Measurements from ENCODE around the gene OR9A4. TPM values are rescaled to one million over a fixed set of nuclear protein-coding genes. Genes with fewer than 3 reads are reported as not detected.

OR9A4 gene
- total RNA-seq, 1 donor from 2014 or later, result 0.07 TPM

GRCh38 chr7:141956084-141956483 lies 39.9 kb downstream of the OR9A4 start:
- H3K9me3 Mint-ChIP-seq, result no peaks in the 10 kb centered on the region
- H3K9ac ChIP-seq, result no peak overlapping the region
- no peak overlapping the region for H3K27ac ChIP-seq
- no peaks in the 10 kb centered on the region for H3K27me3 ChIP-seq
- no peaks in the 10 kb centered on the region for H4K20me1 ChIP-seq (ENCODE audit: low read depth)
- no peaks in the 10 kb centered on the region for H3K4me1 ChIP-seq
- TF ChIP-seq EZH2 (IDR thresholded peaks at IDR 0.05), result no peak
- TF ChIP-seq EZH2phosphoT487 (IDR thresholded peaks at IDR 0.05), result no peak
- no peak for TF ChIP-seq CTCF (IDR thresholded peaks at IDR 0.05)
- no peak overlapping the region for H3K4me3 Mint-ChIP-seq
- H3K4me3 ChIP-seq, result no peak overlapping the region
- H3K27ac Mint-ChIP-seq, result no peak overlapping the region
- H3F3A ChIP-seq (ENCODE audit: low read depth), result no peaks in the 10 kb centered on the region
- H3K4me2 ChIP-seq, result no peak overlapping the region
- H3K4me1 Mint-ChIP-seq, result no peaks in the 10 kb centered on the region
- no peak overlapping the region for H2AFZ ChIP-seq (replicated peaks)
- H3K27me3 Mint-ChIP-seq (ENCODE audit: insufficient read depth, low read depth), result peaks cover 3% of the 10 kb centered on the region
- DNase-seq (ENCODE audit: low spot score), result no peak
- H3K36me3 Mint-ChIP-seq, result no peaks in the 10 kb centered on the region
- no peaks in the 10 kb centered on the region for H3K9me3 ChIP-seq (ENCODE audit: low read depth)
- no peaks in the 10 kb centered on the region for H3K79me2 ChIP-seq (ENCODE audit: low read depth)
- H3K36me3 ChIP-seq, result no peaks in the 10 kb centered on the region

- TF ChIP-seq EZH2 (IDR thresholded peaks at IDR 0.05) (no peak), CTCF (IDR thresholded peaks at IDR 0.05) (no peak), EZH2phosphoT487 (IDR thresholded peaks at IDR 0.05) (no peak)
- Mint-ChIP-seq H3K27me3 (ENCODE audit: insufficient read depth, low read depth) (peaks cover 2% of the 10 kb centered on the region), H3K27ac (no peak overlapping the region), H3K4me3 (no peak overlapping the region), H3K4me1 (peaks cover 12% of the 10 kb centered on the region), H3K36me3 (no peaks in the 10 kb centered on the region), H3K9me3 (peaks cover 6% of the 10 kb centered on the region)
- H3K4me1 ChIP-seq, result no peaks in the 10 kb centered on the region
- no peaks in the 10 kb centered on the region for H3K9me3 ChIP-seq (ENCODE audit: low read depth)
- H3K27me3 ChIP-seq, result no peaks in the 10 kb centered on the region
- no peaks in the 10 kb centered on the region for H3K79me2 ChIP-seq (ENCODE audit: low read depth)
- H4K20me1 ChIP-seq (ENCODE audit: low read depth), result no peaks in the 10 kb centered on the region
- H3K27ac ChIP-seq, result no peak overlapping the region
- no peak overlapping the region for H3K4me3 ChIP-seq
- H3F3A ChIP-seq (ENCODE audit: low read depth), result no peaks in the 10 kb centered on the region
- no peak for DNase-seq (ENCODE audit: low spot score)
- no peak overlapping the region for H3K4me2 ChIP-seq
- H3K9ac ChIP-seq, result no peak overlapping the region
- no peaks in the 10 kb centered on the region for H3K36me3 ChIP-seq
- no peak overlapping the region for H2AFZ ChIP-seq (replicated peaks)
Measured at GRCh38 chr7:141960687-141961422, 44.7 kb downstream of the OR9A4 start.

Other genes starting within 250 kb of the OR9A4 start
- gene DENND11, start 214.2 kb upstream of the OR9A4 start, total RNA-seq (ENCODE audit: low replicate concordance), result 19.7 and 23.5 TPM in 2 replicates
- gene WEE2, start 208.0 kb upstream of the OR9A4 start, total RNA-seq (ENCODE audit: low replicate concordance), result 0.12 TPM in 1 of 2 replicates, not detected in the other
- 219 and 402 TPM in 2 replicates for gene SSBP1, start 178.0 kb upstream of the OR9A4 start, total RNA-seq (ENCODE audit: low replicate concordance)
- gene TAS2R3, start 152.3 kb upstream of the OR9A4 start, total RNA-seq (ENCODE audit: low replicate concordance), result 1.2 and 2.2 TPM in 2 replicates
- gene TAS2R4, start 139.7 kb upstream of the OR9A4 start, total RNA-seq (ENCODE audit: low replicate concordance), result 2.2 and 2.8 TPM in 2 replicates
- gene TAS2R5, start 126.2 kb upstream of the OR9A4 start, total RNA-seq (ENCODE audit: low replicate concordance), result 3.9 and 4.7 TPM in 2 replicates
- not detected in 2 replicates for gene PRSS37, start 74.9 kb upstream of the OR9A4 start, total RNA-seq (ENCODE audit: low replicate concordance)
- not detected in 2 replicates for gene CLEC5A, start 30.6 kb downstream of the OR9A4 start, total RNA-seq (ENCODE audit: low replicate concordance)
- not detected in 2 replicates for gene TAS2R38, start 57.4 kb downstream of the OR9A4 start, total RNA-seq (ENCODE audit: low replicate concordance)
- 0.56 and 0.60 TPM in 2 replicates for gene MGAM, start 79.5 kb downstream of the OR9A4 start, total RNA-seq (ENCODE audit: low replicate concordance)
- 0.04 and 0.12 TPM in 2 replicates for gene MGAM2, start 195.3 kb downstream of the OR9A4 start, total RNA-seq (ENCODE audit: low replicate concordance)